ENCODE results near the gene TNC. TPM values are rescaled to one million over a fixed set of nuclear protein-coding genes. Genes with fewer than 3 reads are reported as not detected.

TNC gene
- polyA plus RNA-seq, 1 experiment, result 648 TPM

DNA sequence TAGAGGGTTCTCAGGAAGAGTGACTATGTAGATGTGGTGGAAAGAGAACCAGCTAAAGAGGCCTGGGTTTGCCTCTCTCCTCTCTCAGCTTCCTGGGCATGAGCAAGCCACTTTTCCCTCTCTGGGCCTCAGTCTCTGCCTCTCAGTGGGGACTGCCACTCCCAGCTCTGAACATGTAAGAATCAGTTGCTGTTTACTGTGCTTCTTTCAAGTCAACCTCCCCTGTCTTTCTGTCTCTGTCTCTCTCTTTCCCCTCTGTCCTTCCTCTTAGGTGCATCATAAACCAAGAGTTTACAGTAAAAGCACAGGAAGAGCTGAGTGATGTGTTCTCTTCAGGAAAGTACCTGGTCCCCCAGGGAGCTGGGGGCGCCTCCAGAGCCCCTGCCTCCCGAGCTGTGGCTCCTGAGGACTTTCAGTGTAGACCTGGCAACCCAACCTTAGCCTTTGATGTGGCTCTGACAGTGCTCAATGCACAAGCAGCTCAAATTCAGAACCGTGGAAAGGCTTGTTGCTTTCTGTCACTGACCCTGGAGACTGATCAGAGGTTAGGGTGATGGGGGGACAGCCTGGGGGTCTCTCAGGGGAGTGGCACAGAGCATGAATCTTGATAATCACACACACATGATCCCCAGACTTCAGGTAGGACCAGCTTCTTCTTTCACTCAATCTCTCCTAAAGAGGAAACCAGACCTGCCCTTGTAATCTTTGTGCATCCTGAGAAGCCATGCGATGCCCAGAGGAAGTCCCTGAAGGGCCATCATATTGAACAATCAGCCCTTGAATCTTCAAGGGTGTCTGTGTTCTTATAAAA lies 128.2 kb downstream of the TNC start:
- TF ChIP-seq, protein P1, sequence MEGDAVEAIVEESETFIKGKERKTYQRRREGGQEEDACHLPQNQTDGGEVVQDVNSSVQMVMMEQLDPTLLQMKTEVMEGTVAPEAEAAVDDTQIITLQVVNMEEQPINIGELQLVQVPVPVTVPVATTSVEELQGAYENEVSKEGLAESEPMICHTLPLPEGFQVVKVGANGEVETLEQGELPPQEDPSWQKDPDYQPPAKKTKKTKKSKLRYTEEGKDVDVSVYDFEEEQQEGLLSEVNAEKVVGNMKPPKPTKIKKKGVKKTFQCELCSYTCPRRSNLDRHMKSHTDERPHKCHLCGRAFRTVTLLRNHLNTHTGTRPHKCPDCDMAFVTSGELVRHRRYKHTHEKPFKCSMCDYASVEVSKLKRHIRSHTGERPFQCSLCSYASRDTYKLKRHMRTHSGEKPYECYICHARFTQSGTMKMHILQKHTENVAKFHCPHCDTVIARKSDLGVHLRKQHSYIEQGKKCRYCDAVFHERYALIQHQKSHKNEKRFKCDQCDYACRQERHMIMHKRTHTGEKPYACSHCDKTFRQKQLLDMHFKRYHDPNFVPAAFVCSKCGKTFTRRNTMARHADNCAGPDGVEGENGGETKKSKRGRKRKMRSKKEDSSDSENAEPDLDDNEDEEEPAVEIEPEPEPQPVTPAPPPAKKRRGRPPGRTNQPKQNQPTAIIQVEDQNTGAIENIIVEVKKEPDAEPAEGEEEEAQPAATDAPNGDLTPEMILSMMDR (IDR thresholded peaks at IDR 0.05; ENCODE audit: insufficient read depth, low read depth, low read length), result no peak
- Histone ChIP-seq H3K27me3 (ENCODE audit: control insufficient read depth, insufficient read depth, low read length) (peaks cover 13% of the 10 kb centered on the region), H3K4me3 (ENCODE audit: low read depth, low read length) (no peak overlapping the region), H3K36me3 (ENCODE audit: control insufficient read depth, insufficient read depth, low read length) (no peaks in the 10 kb centered on the region)
- ChIA-PET POLR2A (no interaction called here), CTCF (interaction anchor here (1.1 kb wide), 1 partner anchor 16 kb away, joined by 3 read pairs; no protein-coding TSS in a partner anchor)
- DNase-seq (ENCODE audit: low read depth), result no peak

DNA sequence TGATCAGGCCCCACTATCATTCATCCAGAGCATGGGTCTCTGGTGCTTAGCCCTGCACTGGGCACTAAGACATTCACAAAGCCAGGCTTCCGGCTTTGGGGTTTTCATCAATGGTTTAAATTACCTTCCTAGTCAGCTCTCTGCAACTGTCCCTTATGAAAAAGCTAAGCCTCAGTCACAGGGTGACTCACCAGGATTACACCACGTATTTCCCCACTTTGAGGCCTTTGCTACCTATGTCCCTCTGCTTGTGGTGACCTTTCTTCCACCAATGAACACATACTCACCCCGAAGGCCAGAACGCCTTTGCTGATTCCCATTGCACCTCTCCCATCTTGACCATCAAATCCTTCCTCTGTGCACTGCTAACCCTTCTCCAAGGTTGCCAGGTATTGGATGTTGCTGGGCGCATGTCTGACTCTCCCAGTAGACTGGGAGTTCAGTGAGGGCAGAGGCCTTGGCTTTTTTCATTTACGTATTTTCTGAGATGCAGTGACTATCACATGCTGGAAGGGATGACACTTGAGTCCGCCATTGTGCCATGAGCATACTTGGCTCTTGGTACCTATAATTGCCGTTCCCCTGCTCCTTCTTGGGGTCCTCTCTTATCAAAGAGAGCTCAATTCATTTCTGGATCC lies 128.9 kb downstream of the TNC start:
- H3K27me3 ChIP-seq (ENCODE audit: control insufficient read depth, insufficient read depth, low read length), result peaks cover 13% of the 10 kb centered on the region
- POLR2A ChIA-PET, result no interaction called here
- no peak for DNase-seq (ENCODE audit: low read depth)
- TF ChIP-seq, protein P1 (IDR thresholded peaks at IDR 0.05; ENCODE audit: insufficient read depth, low read depth, low read length), result no peak
- H3K4me3 ChIP-seq (ENCODE audit: low read depth, low read length), result no peak overlapping the region
- CTCF ChIA-PET, result interaction anchor here (1.0 to 1.2 kb wide), 3 partner anchors 17 to 34 kb away, joined by 3 read pairs; no protein-coding TSS in a partner anchor
- H3K36me3 ChIP-seq (ENCODE audit: control insufficient read depth, insufficient read depth, low read length), result no peaks in the 10 kb centered on the region

DNA sequence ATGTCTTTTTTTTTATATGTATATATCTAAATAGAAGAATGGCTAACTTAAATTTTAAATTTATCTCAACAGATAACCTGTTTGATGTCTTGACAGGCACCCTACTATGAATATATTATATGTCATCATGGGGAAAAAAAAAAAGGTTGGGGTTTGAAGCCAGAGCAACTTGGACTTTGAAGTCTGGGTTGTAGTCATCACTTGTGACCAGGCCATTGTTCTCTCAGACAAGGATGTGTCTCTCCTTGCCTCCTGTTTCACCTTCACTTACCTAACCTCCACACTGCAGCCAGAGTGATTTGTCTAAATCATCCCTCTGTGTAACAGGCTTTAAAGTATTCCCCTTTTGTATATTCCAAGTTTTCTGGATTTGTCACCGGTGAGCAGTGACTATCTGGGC lies 130.8 kb downstream of the TNC start:
- no peaks in the 10 kb centered on the region for H3K36me3 ChIP-seq (ENCODE audit: control insufficient read depth, insufficient read depth, low read length)
- no peak overlapping the region for H3K4me3 ChIP-seq (ENCODE audit: low read depth, low read length)
- no peak for DNase-seq (ENCODE audit: low read depth)
- TF ChIP-seq, protein P1 (IDR thresholded peaks at IDR 0.05; ENCODE audit: insufficient read depth, low read depth, low read length), result no peak
- peaks cover 6% of the 10 kb centered on the region for H3K27me3 ChIP-seq (ENCODE audit: control insufficient read depth, insufficient read depth, low read length)
- ChIA-PET POLR2A (no interaction called here), CTCF (interaction anchor here (0.7 kb wide), 1 partner anchor 165 kb away, joined by 3 read pairs; no protein-coding TSS in a partner anchor)

DNA sequence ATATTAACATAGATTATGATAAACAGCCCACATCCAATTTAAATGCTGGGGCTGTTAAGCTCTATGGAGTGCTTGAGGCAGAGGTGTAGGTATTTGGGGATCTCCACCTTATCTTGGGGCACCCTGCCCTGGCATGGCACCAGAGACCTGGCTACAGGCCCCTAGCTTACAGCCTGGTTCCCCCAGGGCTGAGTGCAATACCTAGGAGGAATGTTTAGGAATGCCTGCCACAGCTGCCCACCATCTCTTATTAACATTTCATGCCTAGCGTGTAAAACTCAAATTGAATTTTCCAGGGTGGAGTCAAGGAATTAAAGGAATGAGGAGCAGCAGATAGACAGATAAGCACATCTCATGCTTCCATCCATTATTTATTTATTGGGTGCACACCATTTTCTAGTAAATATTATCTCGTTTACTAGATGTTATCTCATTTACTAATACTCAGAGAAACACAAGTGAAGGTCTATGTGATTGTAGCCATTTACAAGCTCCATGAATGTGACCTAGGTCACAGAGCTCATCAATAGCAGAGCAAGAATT lies 131.9 kb downstream of the TNC start:
- CTCF ChIA-PET, result interaction anchor here (0.8 to 1.3 kb wide), 2 partner anchors 28 to 537 kb away, joined by 3 read pairs; no protein-coding TSS in a partner anchor
- no peak for DNase-seq (ENCODE audit: low read depth)
- peaks cover 3% of the 10 kb centered on the region for H3K27me3 ChIP-seq (ENCODE audit: control insufficient read depth, insufficient read depth, low read length)
- TF ChIP-seq, protein P1 (IDR thresholded peaks at IDR 0.05; ENCODE audit: insufficient read depth, low read depth, low read length), result no peak
- no peaks in the 10 kb centered on the region for H3K36me3 ChIP-seq (ENCODE audit: control insufficient read depth, insufficient read depth, low read length)
- no peak overlapping the region for H3K4me3 ChIP-seq (ENCODE audit: low read depth, low read length)
- POLR2A ChIA-PET, result no interaction called here

DNA sequence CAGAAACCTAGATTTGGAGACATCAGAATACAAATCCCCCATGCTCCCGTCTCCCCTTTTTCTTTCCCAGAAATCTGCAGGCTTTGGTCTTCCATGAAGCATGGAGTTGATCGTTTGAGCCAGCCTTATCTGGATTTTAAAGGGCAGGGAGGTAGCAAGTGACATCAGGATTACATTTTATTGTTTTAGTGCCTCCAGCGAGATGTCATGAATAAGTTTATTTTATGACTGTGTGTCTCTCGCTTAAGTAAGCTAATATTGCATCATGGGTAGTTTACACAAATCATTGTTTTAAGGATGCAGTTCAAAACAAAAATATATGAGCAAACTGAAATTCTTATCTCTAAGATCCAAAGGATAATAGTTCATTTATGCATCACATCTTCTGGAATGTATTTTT lies 136.9 kb downstream of the TNC start:
- TF ChIP-seq, protein P1 (IDR thresholded peaks at IDR 0.05; ENCODE audit: insufficient read depth, low read depth, low read length), result no peak
- peak; percentile 54 for DNase-seq (ENCODE audit: low read depth)
- H3K27me3 ChIP-seq (ENCODE audit: control insufficient read depth, insufficient read depth, low read length), result peaks cover 4% of the 10 kb centered on the region
- no peaks in the 10 kb centered on the region for H3K36me3 ChIP-seq (ENCODE audit: control insufficient read depth, insufficient read depth, low read length)
- ChIA-PET POLR2A (no interaction called here), CTCF (interaction anchor here (0.7 to 1.1 kb wide), 3 partner anchors 35 to 93 kb away, joined by 3 to 4 read pairs (median 4); no protein-coding TSS in a partner anchor)
- H3K4me3 ChIP-seq (ENCODE audit: low read depth, low read length), result no peak overlapping the region

Measured in BJ (cell line).